Tibial nerve (tissue), 4 donors: Measurements from ENCODE around the gene USF3. TPM values are rescaled to one million over a fixed set of nuclear protein-coding genes. Genes with fewer than 3 reads are reported as not detected.

Experiments used
- small RNA-seq: library from RNA; depleted of rRNA; stranded (forward); fragments of <200 nt; gene quantifications from one replicate; pipeline ENCODE3, GENCODE V24; 2016
- total RNA-seq, 4 donors: library from RNA; depleted of rRNA; stranded (reverse); fragments of >200 nt; gene quantifications; one replicate each; pipeline ENCODE4 v1.1.0, GENCODE V29; 2016

Gene USF3
- total RNA-seq, 4 donors from 2014 or later = 16.8 to 22.6 (median 19.4) TPM

Small RNA genes lying within 50 kb of the gene (small RNA-seq; reads per million reads assigned to genes)
- not detected for gene RN7SL767P

Other genes with a start within 250 kb of the USF3 start
- 10 to 100 TPM; 10.5 to 30.8 (median 16.7) TPM for gene SPICE1, start 181.5 kb downstream of the USF3 start, total RNA-seq
- 1 to 10 TPM; 2.7 to 6.8 (median 4.8) TPM for gene SIDT1, start 164.1 kb downstream of the USF3 start, total RNA-seq
- gene NAA50, start 49.6 kb upstream of the USF3 start, total RNA-seq = 100 to 1,000 TPM in 1 of 4 donors, 10 to 100 TPM in 3; 80.7 to 101 (median 89.0) TPM
- 10 to 100 TPM; 28.8 to 38.1 (median 34.2) TPM for gene ATP6V1A, start 50.4 kb upstream of the USF3 start, total RNA-seq
- gene GRAMD1C, start 142.1 kb upstream of the USF3 start, total RNA-seq = 10 to 100 TPM in 1 of 4 donors, 1 to 10 TPM in 2, under 1 TPM in 1; 0.63 to 12.6 (median 1.2) TPM